HG03354 (cell line): ENCODE measurements around the gene SLC2A8.

ENCODE experiments used
- ATAC-seq: cut with Tn5 transposase; IDR thresholded peaks from one replicate; pipeline ENCODE4 v1.9.1; 2021; ENCODE audit warnings: mild to moderate bottlenecking; ENCODE audit not compliant: unreplicated experiment, poor library complexity, severe bottlenecking

The SLC2A8 gene

DNA sequence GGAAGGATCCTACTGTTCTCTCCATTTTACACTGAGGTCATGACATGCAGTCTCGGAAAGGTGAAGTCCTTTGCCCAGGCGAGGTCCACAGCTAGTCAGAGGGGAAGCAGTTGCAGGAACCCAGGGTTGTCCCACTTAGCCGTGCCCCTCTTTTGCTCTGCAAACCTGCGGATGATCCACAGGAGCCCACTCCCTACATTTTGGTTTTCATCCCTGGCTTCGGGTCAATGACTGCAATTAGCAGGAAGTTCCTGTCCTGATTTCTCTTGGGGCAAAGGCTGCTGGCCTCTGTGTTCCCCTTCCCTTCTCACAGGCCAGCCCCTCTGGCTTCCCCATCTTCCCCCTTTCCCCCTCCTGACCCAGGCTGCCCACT, 1.3 kb downstream of the SLC2A8 start:
- ATAC-seq = no peak

DNA sequence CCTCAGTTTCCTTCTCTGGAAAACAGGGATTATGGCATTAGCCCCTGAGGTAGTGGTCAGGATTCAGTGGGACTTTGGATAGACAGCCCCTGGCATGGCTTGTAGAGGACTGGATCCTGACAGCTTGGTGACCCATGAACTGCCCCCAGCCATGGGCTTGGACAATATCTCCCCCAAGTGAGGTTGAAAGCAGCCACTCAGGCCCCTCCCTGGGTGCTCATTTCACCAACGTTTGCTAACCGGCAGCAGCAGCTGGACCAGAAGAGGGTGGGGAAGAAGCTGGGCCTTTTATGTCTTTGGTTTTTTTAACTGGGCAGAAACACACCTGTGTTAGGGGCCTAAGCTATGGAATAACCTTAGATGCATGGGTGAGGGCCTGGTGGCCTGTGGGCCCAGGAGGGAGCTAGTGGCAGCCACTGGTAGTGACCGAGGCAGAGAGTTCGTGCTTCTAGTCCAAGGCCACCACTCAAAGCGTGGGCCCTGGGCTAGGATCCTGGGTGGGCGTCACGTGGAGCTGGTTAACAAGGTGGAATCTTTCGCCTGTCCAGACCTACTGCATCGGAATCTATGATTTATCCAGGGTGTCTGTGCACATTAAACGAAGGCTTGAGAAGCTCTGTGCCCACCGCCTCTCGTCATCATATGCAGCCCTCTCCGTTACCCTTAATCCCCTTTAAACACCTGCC, 1.9 kb downstream of the SLC2A8 start:
- no peak for ATAC-seq

- ATAC-seq = no peak
Observed at GRCh38 chr9:127399736-127400269, 2.8 kb downstream of the SLC2A8 start.

- no peak for ATAC-seq
Observed at GRCh38 chr9:127402401-127403090, 5.6 kb downstream of the SLC2A8 start.

DNA sequence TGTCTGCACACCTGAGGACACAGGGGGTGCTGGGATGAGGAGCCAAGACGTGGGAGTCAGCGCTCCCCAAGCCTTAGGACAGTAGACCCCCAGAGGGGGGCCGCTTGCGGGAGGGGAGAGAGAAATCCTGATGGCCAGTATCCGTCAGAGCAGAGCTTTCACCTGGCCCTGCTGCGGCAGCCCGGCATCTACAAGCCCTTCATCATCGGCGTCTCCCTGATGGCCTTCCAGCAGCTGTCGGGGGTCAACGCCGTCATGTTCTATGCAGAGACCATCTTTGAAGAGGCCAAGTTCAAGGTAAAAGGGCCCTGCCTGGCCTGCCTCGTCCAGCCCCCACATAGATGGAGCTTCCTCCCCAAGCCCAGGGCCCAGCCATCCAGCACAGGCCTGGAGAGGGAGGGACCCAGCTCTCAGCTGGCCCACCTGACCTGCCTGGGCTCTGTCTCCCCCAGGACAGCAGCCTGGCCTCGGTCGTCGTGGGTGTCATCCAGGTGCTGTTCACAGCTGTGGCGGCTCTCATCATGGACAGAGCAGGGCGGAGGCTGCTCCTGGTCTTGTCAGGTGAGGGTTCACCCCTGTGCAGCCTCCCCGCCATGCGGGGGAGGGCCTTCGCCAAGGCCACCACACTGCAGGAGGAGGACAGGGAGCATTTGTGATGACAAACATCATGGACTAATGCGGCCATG, 6.7 kb downstream of the SLC2A8 start:
- no peak for ATAC-seq

DNA sequence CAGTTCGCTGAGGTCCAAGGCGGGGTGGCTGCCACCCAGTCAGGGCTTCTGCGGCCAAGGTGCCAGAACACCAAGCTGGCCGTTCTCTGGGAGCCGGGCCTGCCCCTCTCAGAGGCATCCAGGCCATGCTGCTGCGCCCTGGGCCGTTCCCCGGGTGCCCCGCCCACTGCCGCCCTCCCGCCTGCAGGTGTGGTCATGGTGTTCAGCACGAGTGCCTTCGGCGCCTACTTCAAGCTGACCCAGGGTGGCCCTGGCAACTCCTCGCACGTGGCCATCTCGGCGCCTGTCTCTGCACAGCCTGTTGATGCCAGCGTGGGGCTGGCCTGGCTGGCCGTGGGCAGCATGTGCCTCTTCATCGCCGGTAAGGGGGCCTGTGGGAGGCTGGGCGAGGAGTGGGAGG, 7.7 kb downstream of the SLC2A8 start:
- no peak for ATAC-seq

DNA sequence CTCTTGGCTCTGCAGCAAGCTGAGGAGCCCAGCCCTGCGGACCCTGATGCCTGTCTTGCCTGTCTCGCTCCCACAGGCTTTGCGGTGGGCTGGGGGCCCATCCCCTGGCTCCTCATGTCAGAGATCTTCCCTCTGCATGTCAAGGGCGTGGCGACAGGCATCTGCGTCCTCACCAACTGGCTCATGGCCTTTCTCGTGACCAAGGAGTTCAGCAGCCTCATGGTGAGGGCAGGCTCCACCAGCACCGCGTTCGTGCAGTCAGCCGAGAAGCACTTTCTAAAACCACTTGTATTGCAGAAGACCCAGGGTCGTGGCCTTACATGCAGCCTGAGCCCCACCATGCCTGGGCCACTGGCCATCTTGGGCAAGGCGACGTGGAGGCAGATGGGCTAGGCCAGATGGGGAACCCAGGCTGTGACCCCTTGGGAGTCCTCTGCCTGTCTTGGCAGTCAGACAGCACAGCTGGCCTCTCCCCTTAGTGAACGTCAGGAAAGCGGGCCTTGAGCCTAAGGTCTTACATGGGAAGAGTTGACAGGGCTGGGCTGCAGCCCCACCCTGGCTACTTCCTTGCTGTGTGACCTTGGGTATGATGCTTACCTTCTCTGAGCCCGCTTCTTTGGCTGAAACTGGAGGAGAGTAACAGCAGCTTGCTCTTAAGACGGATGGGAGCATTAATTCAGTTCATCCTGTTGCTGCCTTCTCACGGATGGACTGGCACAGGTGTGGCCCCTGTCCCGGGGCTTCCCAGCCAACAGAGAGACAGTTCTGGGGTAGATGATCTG, 8.6 kb downstream of the SLC2A8 start:
- ATAC-seq = no peak

- no peak for ATAC-seq
Observed at GRCh38 chr9:127406799-127407491, 10.0 kb downstream of the SLC2A8 start.

- ATAC-seq = no peak
Observed at GRCh38 chr9:127407492-127407843, 10.5 kb downstream of the SLC2A8 start.

- no peak for ATAC-seq
Observed at GRCh38 chr9:127411122-127411521, 14.2 kb downstream of the SLC2A8 start.

DNA sequence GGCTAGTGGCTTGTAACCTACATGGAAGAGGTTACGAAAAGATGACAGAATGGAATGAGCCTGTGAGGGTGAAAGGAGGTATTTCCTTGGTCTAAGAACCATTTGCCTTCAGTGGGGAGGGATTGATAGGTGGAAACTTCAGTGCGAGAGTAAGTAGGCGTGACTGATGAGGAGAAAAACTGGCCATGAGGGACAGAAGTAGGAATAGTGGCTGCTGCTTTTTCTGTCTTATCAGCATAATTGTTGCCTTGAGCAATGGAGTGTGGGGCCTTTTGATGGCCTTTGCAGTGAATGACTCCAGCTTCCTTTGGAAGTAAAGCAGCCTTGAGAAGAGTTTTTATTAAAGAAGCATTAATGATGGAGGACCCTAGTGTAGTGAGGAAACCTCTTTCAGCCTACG, 18.2 kb downstream of the SLC2A8 start:
- ATAC-seq = no peak

DNA sequence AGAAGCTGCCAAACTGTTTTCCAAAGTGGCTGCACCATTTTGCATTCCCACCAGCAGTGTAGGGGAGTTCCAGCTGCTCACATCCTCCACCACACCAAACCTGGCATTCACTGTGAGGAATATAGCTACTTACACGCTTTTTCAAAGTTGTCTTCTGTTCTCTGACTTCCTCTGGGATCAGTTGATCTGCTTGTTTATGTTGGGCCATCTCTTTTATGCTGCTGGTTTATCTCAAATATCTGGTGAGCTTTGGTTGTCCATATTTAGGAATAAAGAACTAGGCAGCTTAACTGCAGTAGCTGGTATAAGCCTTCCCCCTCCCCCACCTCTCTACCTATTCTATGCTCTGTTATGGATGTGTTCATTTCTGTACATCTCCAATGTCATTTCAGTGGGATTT, 18.7 kb downstream of the SLC2A8 start:
- no peak for ATAC-seq

GRCh38 chr9:127417131-127418036, 20.4 kb downstream of the SLC2A8 start:
- ATAC-seq = no peak

DNA sequence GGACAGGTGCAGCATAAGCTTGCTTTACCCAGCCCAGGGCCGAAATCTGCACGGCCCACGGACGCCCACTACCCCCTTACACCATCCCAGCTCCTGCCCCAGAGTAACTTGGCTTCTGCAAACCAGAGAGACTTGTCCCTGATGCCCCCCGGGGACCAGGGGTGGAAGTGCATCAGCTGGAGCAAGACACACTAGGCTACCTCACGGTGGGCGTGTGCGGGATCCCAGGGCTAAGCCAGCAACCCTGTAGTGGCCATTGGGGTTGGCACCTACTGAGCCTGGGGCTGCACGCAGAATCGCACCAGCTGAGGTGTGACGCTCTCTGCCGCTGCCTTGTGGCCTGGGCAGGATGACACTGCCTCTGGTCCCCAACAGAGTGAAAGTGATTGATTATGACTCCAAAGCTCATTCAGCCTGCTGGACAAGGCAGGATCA, 21.1 kb downstream of the SLC2A8 start:
- ATAC-seq = no peak

GRCh38 chr9:127419348-127419747, 22.4 kb downstream of the SLC2A8 start:
- no peak for ATAC-seq

- ATAC-seq = no peak
Observed at GRCh38 chr9:127421057-127421456, 24.1 kb downstream of the SLC2A8 start.

DNA sequence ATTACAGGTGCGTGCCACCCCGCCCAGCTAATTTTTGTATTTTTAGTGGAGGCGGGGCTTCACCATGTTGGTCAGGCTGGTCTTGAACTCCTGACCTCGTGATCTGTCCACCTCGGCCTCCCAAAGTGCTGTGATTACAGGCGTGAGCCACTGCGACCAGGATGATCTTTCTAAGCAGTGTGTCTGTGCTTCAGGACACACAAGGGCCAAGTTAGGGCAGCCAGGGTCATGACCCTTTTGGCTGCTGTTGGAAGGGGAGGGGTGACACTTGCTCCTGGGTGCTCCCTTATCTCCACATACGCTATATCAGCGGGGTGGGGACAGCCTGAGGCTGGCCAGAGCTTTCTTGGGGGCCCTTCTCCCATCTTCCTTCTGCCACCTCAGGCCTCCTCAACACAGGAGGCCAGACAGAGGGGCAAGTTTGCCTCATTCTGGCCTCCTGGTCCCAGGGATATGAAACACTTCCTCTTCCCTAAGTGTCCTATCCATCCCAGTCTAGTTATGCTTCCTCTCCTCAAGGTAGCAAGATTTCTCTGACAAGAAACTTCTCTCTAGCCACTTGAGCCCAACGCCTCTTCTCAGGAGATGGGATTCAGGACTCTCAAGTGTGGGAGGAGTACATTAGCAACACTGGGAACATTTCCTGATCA, 25.3 kb downstream of the SLC2A8 start:
- ATAC-seq = no peak

GRCh38 chr9:127422787-127423186, 25.8 kb downstream of the SLC2A8 start:
- ATAC-seq = no peak
